Measurements from ENCODE around the gene P2RY14. TPM values are rescaled to one million over a fixed set of nuclear protein-coding genes. Genes with fewer than 3 reads are reported as not detected.

Gene P2RY14
- total and polyA plus RNA-seq, 2 of the 13 experiments (the other 11 are each of a cell fraction or from before 2014, with no cell fraction given) = not detected

DNA sequence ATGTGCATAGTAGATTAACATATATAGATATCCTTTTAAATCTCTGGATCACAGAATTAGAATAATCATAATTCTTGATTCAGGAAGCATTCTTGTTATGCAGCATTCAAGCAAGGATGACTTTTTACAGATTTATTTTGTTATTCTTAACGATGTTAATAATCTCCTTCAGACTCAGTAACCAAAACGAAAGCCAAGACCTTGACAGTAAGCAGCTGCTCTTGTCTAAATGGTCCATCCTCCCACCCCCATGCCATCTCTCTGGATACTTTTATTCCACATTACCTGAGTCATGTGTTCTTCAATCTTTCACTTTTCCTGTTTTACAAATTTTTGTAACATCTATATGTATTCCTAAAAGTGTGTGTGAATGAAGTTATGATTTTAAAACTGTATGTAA, 42.0 kb downstream of the P2RY14 start:
- TF ChIP-seq, protein P1, sequence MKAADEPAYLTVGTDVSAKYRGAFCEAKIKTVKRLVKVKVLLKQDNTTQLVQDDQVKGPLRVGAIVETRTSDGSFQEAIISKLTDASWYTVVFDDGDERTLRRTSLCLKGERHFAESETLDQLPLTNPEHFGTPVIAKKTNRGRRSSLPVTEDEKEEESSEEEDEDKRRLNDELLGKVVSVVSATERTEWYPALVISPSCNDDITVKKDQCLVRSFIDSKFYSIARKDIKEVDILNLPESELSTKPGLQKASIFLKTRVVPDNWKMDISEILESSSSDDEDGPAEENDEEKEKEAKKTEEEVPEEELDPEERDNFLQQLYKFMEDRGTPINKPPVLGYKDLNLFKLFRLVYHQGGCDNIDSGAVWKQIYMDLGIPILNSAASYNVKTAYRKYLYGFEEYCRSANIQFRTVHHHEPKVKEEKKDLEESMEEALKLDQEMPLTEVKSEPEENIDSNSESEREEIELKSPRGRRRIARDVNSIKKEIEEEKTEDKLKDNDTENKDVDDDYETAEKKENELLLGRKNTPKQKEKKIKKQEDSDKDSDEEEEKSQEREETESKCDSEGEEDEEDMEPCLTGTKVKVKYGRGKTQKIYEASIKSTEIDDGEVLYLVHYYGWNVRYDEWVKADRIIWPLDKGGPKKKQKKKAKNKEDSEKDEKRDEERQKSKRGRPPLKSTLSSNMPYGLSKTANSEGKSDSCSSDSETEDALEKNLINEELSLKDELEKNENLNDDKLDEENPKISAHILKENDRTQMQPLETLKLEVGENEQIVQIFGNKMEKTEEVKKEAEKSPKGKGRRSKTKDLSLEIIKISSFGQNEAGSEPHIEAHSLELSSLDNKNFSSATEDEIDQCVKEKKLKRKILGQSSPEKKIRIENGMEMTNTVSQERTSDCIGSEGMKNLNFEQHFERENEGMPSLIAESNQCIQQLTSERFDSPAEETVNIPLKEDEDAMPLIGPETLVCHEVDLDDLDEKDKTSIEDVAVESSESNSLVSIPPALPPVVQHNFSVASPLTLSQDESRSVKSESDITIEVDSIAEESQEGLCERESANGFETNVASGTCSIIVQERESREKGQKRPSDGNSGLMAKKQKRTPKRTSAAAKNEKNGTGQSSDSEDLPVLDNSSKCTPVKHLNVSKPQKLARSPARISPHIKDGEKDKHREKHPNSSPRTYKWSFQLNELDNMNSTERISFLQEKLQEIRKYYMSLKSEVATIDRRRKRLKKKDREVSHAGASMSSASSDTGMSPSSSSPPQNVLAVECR (CRISPR knock-in tag; IDR thresholded peaks at IDR 0.05; ENCODE audit: borderline replicate concordance) = no peak
- TF ChIP-seq ZFP37 (CRISPR knock-in tag; IDR thresholded peaks at IDR 0.05; ENCODE audit: borderline replicate concordance) = no peak
- no peak for TF ChIP-seq ZNF24 (IDR thresholded peaks at IDR 0.05)
- TF ChIP-seq SMAD1 (CRISPR knock-in tag; IDR thresholded peaks at IDR 0.05; ENCODE audit: borderline replicate concordance, low read depth) = no peak
- no peak for TF ChIP-seq NFATC3 (CRISPR knock-in tag; IDR thresholded peaks at IDR 0.05)
- TF ChIP-seq GATAD1 (CRISPR knock-in tag; IDR thresholded peaks at IDR 0.05) = no peak
- TF ChIP-seq SP4 (CRISPR knock-in tag; IDR thresholded peaks at IDR 0.05) = no peak
- TF ChIP-seq HNF4A (CRISPR knock-in tag; IDR thresholded peaks at IDR 0.05) = no peak
- TF ChIP-seq, protein P2, sequence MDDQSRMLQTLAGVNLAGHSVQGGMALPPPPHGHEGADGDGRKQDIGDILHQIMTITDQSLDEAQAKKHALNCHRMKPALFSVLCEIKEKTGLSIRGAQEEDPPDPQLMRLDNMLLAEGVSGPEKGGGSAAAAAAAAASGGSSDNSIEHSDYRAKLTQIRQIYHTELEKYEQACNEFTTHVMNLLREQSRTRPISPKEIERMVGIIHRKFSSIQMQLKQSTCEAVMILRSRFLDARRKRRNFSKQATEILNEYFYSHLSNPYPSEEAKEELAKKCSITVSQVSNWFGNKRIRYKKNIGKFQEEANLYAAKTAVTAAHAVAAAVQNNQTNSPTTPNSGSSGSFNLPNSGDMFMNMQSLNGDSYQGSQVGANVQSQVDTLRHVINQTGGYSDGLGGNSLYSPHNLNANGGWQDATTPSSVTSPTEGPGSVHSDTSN (CRISPR knock-in tag; IDR thresholded peaks at IDR 0.05; ENCODE audit: borderline replicate concordance) = no peak
- TF ChIP-seq NR3C1 (CRISPR knock-in tag; IDR thresholded peaks at IDR 0.05) = no peak
- no peak for TF ChIP-seq ZKSCAN5 (CRISPR knock-in tag; IDR thresholded peaks at IDR 0.05)
- no peak for TF ChIP-seq SAP130 (CRISPR knock-in tag; IDR thresholded peaks at IDR 0.05; ENCODE audit: low read depth)
- TF ChIP-seq ZSCAN25 (CRISPR knock-in tag; IDR thresholded peaks at IDR 0.05) = no peak
- TF ChIP-seq, protein P3, sequence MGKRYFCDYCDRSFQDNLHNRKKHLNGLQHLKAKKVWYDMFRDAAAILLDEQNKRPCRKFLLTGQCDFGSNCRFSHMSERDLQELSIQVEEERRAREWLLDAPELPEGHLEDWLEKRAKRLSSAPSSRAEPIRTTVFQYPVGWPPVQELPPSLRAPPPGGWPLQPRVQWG (CRISPR knock-in tag; IDR thresholded peaks at IDR 0.05; ENCODE audit: borderline replicate concordance, low read depth) = no peak
- TF ChIP-seq, protein P4, sequence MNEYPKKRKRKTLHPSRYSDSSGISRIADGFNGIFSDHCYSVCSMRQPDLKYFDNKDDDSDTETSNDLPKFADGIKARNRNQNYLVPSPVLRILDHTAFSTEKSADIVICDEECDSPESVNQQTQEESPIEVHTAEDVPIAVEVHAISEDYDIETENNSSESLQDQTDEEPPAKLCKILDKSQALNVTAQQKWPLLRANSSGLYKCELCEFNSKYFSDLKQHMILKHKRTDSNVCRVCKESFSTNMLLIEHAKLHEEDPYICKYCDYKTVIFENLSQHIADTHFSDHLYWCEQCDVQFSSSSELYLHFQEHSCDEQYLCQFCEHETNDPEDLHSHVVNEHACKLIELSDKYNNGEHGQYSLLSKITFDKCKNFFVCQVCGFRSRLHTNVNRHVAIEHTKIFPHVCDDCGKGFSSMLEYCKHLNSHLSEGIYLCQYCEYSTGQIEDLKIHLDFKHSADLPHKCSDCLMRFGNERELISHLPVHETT (CRISPR knock-in tag; conservative IDR thresholded peaks at IDR 0.05) = no peak
- POLR2A ChIA-PET = no interaction called here
- H3K9me3 ChIP-seq (ENCODE audit: low read length) = no peaks in the 10 kb centered on the region
- intact Hi-C loops (cut with micrococcal nuclease; ENCODE audit: unreplicated experiment) = no loop called here
- H3K4me3 ChIP-seq (replicated peaks in 1 of 3; ENCODE audit: insufficient read depth in 1 of 3, low read depth in 2 of 3, low read length in 3 of 3) = no peak overlapping the region
- H3K79me2 ChIP-seq (ENCODE audit: insufficient read depth, low read length) = no peaks in the 10 kb centered on the region
- H3K27ac ChIP-seq (ENCODE audit: extremely low read length, insufficient read depth, low read length) = no peak overlapping the region
- no TSS peak for BruUV-seq (replicated peaks)
- 4% methylated on average over 2 of the region's 2 CpGs for WGBS (ENCODE audit: low lambda C conversion rate)
- CTCF ChIA-PET (ENCODE audit: low intra/inter-chr PET ratio, low total read pairs) = no interaction called here
- H4K20me1 ChIP-seq (ENCODE audit: insufficient read depth, low read length) = no peaks in the 10 kb centered on the region
- H2AFZ ChIP-seq (ENCODE audit: low read length) = no peak overlapping the region
- in situ Hi-C loops (cut with HindIII; ENCODE audit: extremely low pct_ligation_motif_present, low pct_unique_long_range_greater_than_20kb) = no loop called here
- ATAC-seq = no peak
- no peaks in the 10 kb centered on the region for H3K4me1 ChIP-seq (ENCODE audit: insufficient read depth, low read length)
- H3K36me3 ChIP-seq (replicated peaks in 1 of 2; ENCODE audit: control insufficient read depth in 1 of 2, insufficient read depth in 2 of 2, low read length in 2 of 2) = no peaks in the 10 kb centered on the region
- no peak for DNase-seq (ENCODE audit: low spot score)
- no peaks in the 10 kb centered on the region for H3K27me3 ChIP-seq (ENCODE audit: control insufficient read depth in 1 of 2, insufficient read depth in 2 of 2, low read length in 2 of 2)
- no peak overlapping the region for H3K9ac ChIP-seq (ENCODE audit: insufficient read depth, low read depth, low read length)
- H3K4me2 ChIP-seq (ENCODE audit: low read depth, low read length) = no peak overlapping the region
- no peak for FAIRE-seq

Measured in HepG2 (cell line).